Fibroblast of lung (primary cell): ENCODE data around the gene IFNA8. TPM values are rescaled to one million over a fixed set of nuclear protein-coding genes. Genes with fewer than 3 reads are reported as not detected.

Experiments
- DNase-seq, 2 donors: peaks; one replicate each; pipeline versions ENCODE4 v3.0.0 to v3.0.0-alpha.2; 2010; ENCODE audit warnings: low read depth in 2 of 2
- H2AFZ ChIP-seq: 2 replicates; pipeline ENCODE4 v1.5.1; 2012; ENCODE audit warnings: low read length, control low read depth, inconsistent platforms
- H3K27ac ChIP-seq: 2 replicates; pipeline ENCODE4 v1.5.1; 2011; ENCODE audit warnings: low read length, control low read depth; ENCODE audit not compliant: insufficient read depth
- H3K27me3 ChIP-seq: 2 replicates; pipeline ENCODE4 v1.5.1; 2011; ENCODE audit warnings: mild to moderate bottlenecking, low read length; ENCODE audit not compliant: control insufficient read depth, insufficient read depth
- H3K36me3 ChIP-seq: 2 replicates; pipeline ENCODE4 v1.5.1; 2011; ENCODE audit warnings: low read length; ENCODE audit not compliant: control insufficient read depth, insufficient read depth
- H3K4me1 ChIP-seq: 2 replicates; pipeline ENCODE4 v1.5.1; 2011; ENCODE audit warnings: low read length; ENCODE audit not compliant: control insufficient read depth, insufficient read depth; ENCODE audit errors: extremely low read depth
- H3K4me2 ChIP-seq: 2 replicates; pipeline ENCODE4 v1.5.1; 2011; ENCODE audit warnings: low read length, control low read depth; ENCODE audit not compliant: insufficient read depth; ENCODE audit errors: extremely low read depth
- H3K4me3 ChIP-seq, 4 experiments: fragments of 200-600 bp in 1 of 4; sonication (generic) in 1 of 4; replicated peaks in 1 of 4; 2 replicates each; pipeline ENCODE4 v1.5.1; 2011 to 2016; ENCODE audit warnings: low read length in 4 of 4, low read depth in 3 of 4, mild to moderate bottlenecking in 3 of 4, control low read depth in 2 of 4, inconsistent platforms in 1 of 4, mixed read lengths in 1 of 4; ENCODE audit not compliant: insufficient read depth in 1 of 4; ENCODE audit errors: control extremely low read depth in 1 of 4
- H3K79me2 ChIP-seq: 2 replicates; pipeline ENCODE4 v1.5.1; 2012; ENCODE audit warnings: mild to moderate bottlenecking, low read length, inconsistent platforms; ENCODE audit not compliant: control insufficient read depth, insufficient read depth
- H3K9ac ChIP-seq: 2 replicates; pipeline ENCODE4 v1.5.1; 2011; ENCODE audit warnings: mild to moderate bottlenecking, low read length, control low read depth; ENCODE audit not compliant: insufficient read depth
- H3K9me3 ChIP-seq: 2 replicates; pipeline ENCODE4 v1.5.1; 2012; ENCODE audit warnings: low read depth, low read length; ENCODE audit not compliant: control insufficient read depth, insufficient read depth
- H4K20me1 ChIP-seq: 2 replicates; pipeline ENCODE4 v1.5.1; 2011; ENCODE audit warnings: low read length; ENCODE audit not compliant: control insufficient read depth, insufficient read depth; ENCODE audit errors: extremely low read depth
- CTCF ChIP-seq, 2 donors: IDR thresholded peaks in 1 of 2; conservative IDR thresholded peaks in 1 of 2; 1 replicate in 1 of 2; 2 replicates in 1 of 2; pipeline ENCODE4 v1.5.1; 2011 to 2012; ENCODE audit warnings: low read length in 2 of 2, control low read depth in 1 of 2, inconsistent platforms in 1 of 2, low read depth in 1 of 2, mild to moderate bottlenecking in 1 of 2
- EZH2 ChIP-seq: IDR thresholded peaks from 2 replicates; pipeline ENCODE4 v1.5.1; 2012; ENCODE audit warnings: low read length, control low read depth, mild to moderate bottlenecking; ENCODE audit errors: missing control alignments
- polyA plus RNA-seq, 2 donors: library from polyadenylated mRNA; depleted of rRNA in 1 of 2; stranded (reverse) in 1 of 2; unstranded in 1 of 2; fragments of >200 nt; gene quantifications; 2 replicates each; pipeline ENCODE4 v1.2.1, GENCODE V29; 2011 to 2012; ENCODE audit warnings: missing spikeins in 1 of 2
- total RNA-seq: library from RNA; depleted of rRNA; stranded (reverse); fragments of >200 nt; gene quantifications from 2 replicates; pipeline ENCODE4 v1.2.1, GENCODE V29; 2014

IFNA8 gene
- total and polyA plus RNA-seq, 2 donors (not counting 1 experiment from before 2014, with no cell fraction given), result not detected

GRCh38 chr9:21415493-21416267 is 6.8 kb downstream of the IFNA8 start:
- no peak overlapping the region for H3K4me3 ChIP-seq
- H3K4me2 ChIP-seq, result no peak overlapping the region
- TF ChIP-seq EZH2, result no peak
- no peak for TF ChIP-seq CTCF (conservative IDR thresholded peaks at IDR 0.05 in 1 of 2, IDR thresholded peaks at IDR 0.05 in 1 of 2; ENCODE audit: low read depth in 1 of 2, low read length in 2 of 2)
- no peaks in the 10 kb centered on the region for H4K20me1 ChIP-seq
- H3K9me3 ChIP-seq, result no peaks in the 10 kb centered on the region
- DNase-seq, result peak in 1 of 2 donors; percentile 78
- no peaks in the 10 kb centered on the region for H3K79me2 ChIP-seq
- no peak overlapping the region for H3K9ac ChIP-seq
- no peak overlapping the region for H2AFZ ChIP-seq
- peaks cover 2% of the 10 kb centered on the region for H3K27me3 ChIP-seq
- H3K36me3 ChIP-seq, result no peaks in the 10 kb centered on the region
- no peaks in the 10 kb centered on the region for H3K4me1 ChIP-seq
- H3K27ac ChIP-seq, result no peak overlapping the region

GRCh38 chr9:21428235-21428634 is 19.3 kb downstream of the IFNA8 start:
- Histone ChIP-seq H3K4me1 (no peaks in the 10 kb centered on the region), H3K4me3 (no peak overlapping the region)

GRCh38 chr9:21429191-21429590 is 20.3 kb downstream of the IFNA8 start:
- TF ChIP-seq CTCF (conservative IDR thresholded peaks at IDR 0.05 in 1 of 2, IDR thresholded peaks at IDR 0.05 in 1 of 2; ENCODE audit: low read depth in 1 of 2, low read length in 2 of 2), result no peak
- TF ChIP-seq EZH2, result no peak
- H3K4me3 ChIP-seq, result no peak overlapping the region
- H3K27me3 ChIP-seq, result peaks cover 10% of the 10 kb centered on the region
- no peak for DNase-seq
- H3K79me2 ChIP-seq, result no peaks in the 10 kb centered on the region
- no peak overlapping the region for H3K27ac ChIP-seq
- H3K4me1 ChIP-seq, result no peaks in the 10 kb centered on the region
- H3K36me3 ChIP-seq, result no peaks in the 10 kb centered on the region
- H2AFZ ChIP-seq, result no peak overlapping the region
- no peak overlapping the region for H3K9ac ChIP-seq
- no peak overlapping the region for H3K4me2 ChIP-seq
- H4K20me1 ChIP-seq, result no peaks in the 10 kb centered on the region
- H3K9me3 ChIP-seq, result no peaks in the 10 kb centered on the region

More at GRCh38 chr9:21428235-21428634, 19.3 kb downstream of the IFNA8 start:
- H4K20me1 ChIP-seq, result no peaks in the 10 kb centered on the region
- H3K9me3 ChIP-seq, result no peaks in the 10 kb centered on the region
- H3K27me3 ChIP-seq, result peaks cover 10% of the 10 kb centered on the region
- no peak for DNase-seq
- H3K4me2 ChIP-seq, result no peak overlapping the region
- no peaks in the 10 kb centered on the region for H3K79me2 ChIP-seq
- no peaks in the 10 kb centered on the region for H3K36me3 ChIP-seq
- TF ChIP-seq EZH2 (no peak), CTCF (conservative IDR thresholded peaks at IDR 0.05 in 1 of 2, IDR thresholded peaks at IDR 0.05 in 1 of 2; ENCODE audit: low read depth in 1 of 2, low read length in 2 of 2) (no peak)
- H3K27ac ChIP-seq, result no peak overlapping the region
- H3K9ac ChIP-seq, result no peak overlapping the region
- no peak overlapping the region for H2AFZ ChIP-seq
